Stimulated activated CD4-positive, alpha-beta T cell treated with anti-CD3 and anti-CD28 coated beads, Interleukin-4, amount 100 ng/mL, for 4 hours (primary cell): ENCODE results near the gene ARHGEF3.
A peak's percentile ranks its signal among the peaks of the same experiment; 100 is the strongest.

Source experiments
- DNase-seq, 2 experiments: peaks; one replicate each; pipeline ENCODE4 v3.0.0-alpha.2; 2020

ARHGEF3 gene

GRCh38 chr3:56792193-56792592 is 9.6 kb downstream of the ARHGEF3 start:
- no peak for DNase-seq

- DNase-seq = peak in 1 of 2 experiments; percentile 34
Observed at GRCh38 chr3:56790016-56790821, 11.5 kb downstream of the ARHGEF3 start.

- DNase-seq = no peak
Observed at GRCh38 chr3:56789076-56789475, 12.7 kb downstream of the ARHGEF3 start.

- DNase-seq = no peak
Observed at GRCh38 chr3:56788521-56788920, 13.2 kb downstream of the ARHGEF3 start.

GRCh38 chr3:56787784-56788256 is 13.9 kb downstream of the ARHGEF3 start:
- DNase-seq = peak in 1 of 2 experiments; percentile 47

GRCh38 chr3:56787258-56787775 is 14.4 kb downstream of the ARHGEF3 start:
- DNase-seq = no peak

- no peak for DNase-seq
Observed at GRCh38 chr3:56785499-56785898, 16.2 kb downstream of the ARHGEF3 start.

- DNase-seq = no peak
Observed at GRCh38 chr3:56784448-56785001, 17.2 kb downstream of the ARHGEF3 start.

- peak; percentile 26 to 75 for DNase-seq
Observed at GRCh38 chr3:56783644-56784447, 17.9 kb downstream of the ARHGEF3 start.

GRCh38 chr3:56782906-56783305 is 18.8 kb downstream of the ARHGEF3 start:
- DNase-seq = no peak

- no peak for DNase-seq
Observed at GRCh38 chr3:56782215-56782614, 19.5 kb downstream of the ARHGEF3 start.

GRCh38 chr3:56781762-56782161 is 20.0 kb downstream of the ARHGEF3 start:
- no peak for DNase-seq

GRCh38 chr3:56780936-56781335 is 20.8 kb downstream of the ARHGEF3 start:
- DNase-seq = no peak

- DNase-seq = no peak
Observed at GRCh38 chr3:56778893-56779292, 22.9 kb downstream of the ARHGEF3 start.

- DNase-seq = no peak
Observed at GRCh38 chr3:56776556-56776950, 25.2 kb downstream of the ARHGEF3 start.

- no peak for DNase-seq
Observed at GRCh38 chr3:56775838-56776555, 25.8 kb downstream of the ARHGEF3 start.

- no peak for DNase-seq
Observed at GRCh38 chr3:56775445-56775837, 26.3 kb downstream of the ARHGEF3 start.

- DNase-seq = no peak
Observed at GRCh38 chr3:56773986-56774385, 27.8 kb downstream of the ARHGEF3 start.

GRCh38 chr3:56772952-56773938 is 28.5 kb downstream of the ARHGEF3 start:
- DNase-seq = no peak

GRCh38 chr3:56771376-56771775 is 30.4 kb downstream of the ARHGEF3 start:
- DNase-seq = no peak

- no peak for DNase-seq
Observed at GRCh38 chr3:56769116-56769707, 32.5 kb downstream of the ARHGEF3 start.
